H1 (cell line): Measurements from ENCODE around the gene RPL28. TPM values are rescaled to one million over a fixed set of nuclear protein-coding genes. Genes with fewer than 3 reads are reported as not detected.

Experiments used
- CTCF ChIA-PET: fragments of 300-600 bp; sonication (Branson Sonifier 250); formaldehyde crosslinking; loops from one replicate; lab custom pipeline; 2021; ENCODE audit not compliant: partially characterized antibody; lab: Charles Lee
- POLR2A ChIA-PET: fragments of 300-600 bp; sonication (Branson Sonifier 250); formaldehyde crosslinking; loops from one replicate; lab custom pipeline; 2021; ENCODE audit warnings: inconsistent platforms; ENCODE audit not compliant: partially characterized antibody; lab: Charles Lee
- DNase-seq, 2 experiments: peaks; one replicate each; pipeline versions ENCODE4 v3.0.0 to v3.0.0-alpha.2; 2010 to 2022; ENCODE audit warnings: low spot score in 2 of 2, low read depth in 1 of 2, mixed read lengths in 1 of 2
- FAIRE-seq: peaks from 2 replicates; lab custom pipeline; 2011; peaks lifted over from hg19 to GRCh38; lab: Jason Lieb, UNC
- H2AFZ ChIP-seq: 2 replicates; pipeline ENCODE4 v1.8.1; 2012; ENCODE audit warnings: low read length, inconsistent platforms
- H2AK5ac ChIP-seq: 2 replicates; pipeline ENCODE4 v1.6.1; 2013; ENCODE audit warnings: low read depth, low read length
- H2BK120ac ChIP-seq: replicated peaks from 2 replicates; pipeline ENCODE3; 2013; ENCODE audit warnings: low read depth, low read length, inconsistent platforms
- H2BK12ac ChIP-seq: 2 replicates; pipeline ENCODE4 v1.6.1; 2013; ENCODE audit warnings: low read depth, low read length
- H2BK15ac ChIP-seq: 2 replicates; pipeline ENCODE4 v1.6.1; 2013; ENCODE audit warnings: low read length
- H2BK20ac ChIP-seq: 2 replicates; pipeline ENCODE4 v1.6.1; 2013; ENCODE audit warnings: low read length
- H2BK5ac ChIP-seq: 2 replicates; pipeline ENCODE4 v1.6.1; 2013; ENCODE audit warnings: low read depth, low read length
- H3K14ac ChIP-seq: 2 replicates; pipeline ENCODE4 v1.6.1; 2013; ENCODE audit warnings: inconsistent platforms; ENCODE audit not compliant: insufficient read length
- H3K18ac ChIP-seq: 2 replicates; pipeline ENCODE4 v1.6.1; 2013; ENCODE audit warnings: low read length; ENCODE audit errors: extremely low read depth
- H3K23ac ChIP-seq: 2 replicates; pipeline ENCODE4 v1.6.1; 2013; ENCODE audit warnings: inconsistent platforms; ENCODE audit not compliant: insufficient read length
- H3K23me2 ChIP-seq: 2 replicates; pipeline ENCODE4 v1.6.1; 2013; ENCODE audit warnings: low read depth, low read length
- H3K27ac ChIP-seq: 2 replicates; pipeline ENCODE4 v1.6.1; 2011; ENCODE audit warnings: low read depth, low read length, inconsistent platforms
- H3K27me3 ChIP-seq, 4 experiments: replicated peaks in 1 of 4; 1 replicate in 1 of 4; 2 replicates in 3 of 4; pipeline versions ENCODE4 v1.6.1 to v1.8.1; 2011 to 2013; ENCODE audit warnings: low read length in 3 of 4, mild to moderate bottlenecking in 3 of 4, inconsistent platforms in 2 of 4, mixed read lengths in 2 of 4, moderate library complexity in 1 of 4; ENCODE audit not compliant: control insufficient read depth in 3 of 4, insufficient read depth in 3 of 4; ENCODE audit errors: extremely low read depth in 1 of 4
- H3K36me3 ChIP-seq, 4 experiments: 2 replicates each; pipeline versions ENCODE4 v1.6.1 to v1.8.1; 2011 to 2013; ENCODE audit warnings: mild to moderate bottlenecking in 4 of 4, low read length in 3 of 4, moderate library complexity in 2 of 4, control low read depth in 1 of 4, inconsistent platforms in 1 of 4; ENCODE audit not compliant: insufficient read depth in 4 of 4, control insufficient read depth in 2 of 4
- H3K4ac ChIP-seq: replicated peaks from 2 replicates; pipeline ENCODE3; 2013; ENCODE audit warnings: low read length, low read depth, mixed read lengths, inconsistent platforms; ENCODE audit not compliant: insufficient read length
- H3K4me1 ChIP-seq, 4 experiments: replicated peaks in 1 of 4; 1 replicate in 1 of 4; 2 replicates in 3 of 4; pipeline versions ENCODE4 v1.6.1 to v1.8.1; 2011 to 2013; ENCODE audit warnings: low read length in 3 of 4, inconsistent platforms in 2 of 4, mixed read lengths in 1 of 4; ENCODE audit not compliant: insufficient read depth in 4 of 4, control insufficient read depth in 3 of 4
- H3K4me2 ChIP-seq, 2 experiments: 2 replicates each; pipeline versions ENCODE4 v1.6.1 to v1.8.1; 2011 to 2013; ENCODE audit warnings: low read depth in 2 of 2, low read length in 2 of 2, control low read depth in 1 of 2, inconsistent platforms in 1 of 2, mild to moderate bottlenecking in 1 of 2; ENCODE audit not compliant: insufficient read depth in 1 of 2
- H3K4me3 ChIP-seq, 4 experiments: fragments of 200-600, 300-600 bp in 1 of 4; sonication (generic), shearing (Covaris generic), sonication (Bioruptor Twin) in 1 of 4; 2 replicates each; pipeline versions ENCODE4 v1.5.1 to v1.8.1; 2011 to 2016; ENCODE audit warnings: low read length in 4 of 4, low read depth in 3 of 4, control low read depth in 2 of 4, inconsistent platforms in 2 of 4, mild to moderate bottlenecking in 2 of 4, mixed read lengths in 1 of 4, moderate library complexity in 1 of 4; ENCODE audit not compliant: insufficient read depth in 2 of 4; ENCODE audit errors: extremely low read depth in 1 of 4
- H3K56ac ChIP-seq: replicated peaks from 2 replicates; pipeline ENCODE3; 2013; ENCODE audit warnings: low read depth, mild to moderate bottlenecking, mixed read lengths, low read length, inconsistent platforms; ENCODE audit not compliant: insufficient read length
- H3K79me1 ChIP-seq: 2 replicates; pipeline ENCODE4 v1.6.1; 2013; ENCODE audit warnings: low read depth, low read length, control low read depth
- H3K79me2 ChIP-seq, 2 experiments: 2 replicates each; pipeline versions ENCODE4 v1.6.1 to v1.8.1; 2012 to 2013; ENCODE audit warnings: low read length in 2 of 2, mild to moderate bottlenecking in 2 of 2, inconsistent platforms in 1 of 2; ENCODE audit not compliant: insufficient read depth in 2 of 2, control insufficient read depth in 1 of 2
- H3K9ac ChIP-seq, 4 experiments: replicated peaks in 1 of 4; 1 replicate in 1 of 4; 2 replicates in 3 of 4; pipeline versions ENCODE4 v1.6.1 to v1.8.1; 2011 to 2013; ENCODE audit warnings: low read depth in 3 of 4, low read length in 3 of 4, control low read depth in 2 of 4, mild to moderate bottlenecking in 2 of 4, moderate library complexity in 2 of 4, inconsistent platforms in 1 of 4; ENCODE audit errors: extremely low read depth in 1 of 4
- H3K9me3 ChIP-seq, 2 experiments: 2 replicates each; pipeline versions ENCODE4 v1.6.1 to v1.8.1; 2012 to 2013; ENCODE audit warnings: mild to moderate bottlenecking in 2 of 2, moderate library complexity in 2 of 2, control low read depth in 1 of 2, inconsistent platforms in 1 of 2, low read depth in 1 of 2, low read length in 1 of 2, mixed read lengths in 1 of 2; ENCODE audit not compliant: insufficient read depth in 2 of 2
- H4K20me1 ChIP-seq, 2 experiments: replicated peaks in 1 of 2; 2 replicates each; pipeline versions ENCODE3 to v1.8.1; 2011 to 2013; ENCODE audit warnings: inconsistent platforms in 2 of 2, low read length in 2 of 2, mild to moderate bottlenecking in 1 of 2; ENCODE audit not compliant: insufficient read depth in 2 of 2, control insufficient read depth in 1 of 2
- H4K5ac ChIP-seq: 2 replicates; pipeline ENCODE4 v1.6.1; 2013; ENCODE audit warnings: low read length, low read depth, mixed read lengths, inconsistent platforms; ENCODE audit not compliant: insufficient read length
- H4K8ac ChIP-seq: 2 replicates; pipeline ENCODE4 v1.8.0; 2013; ENCODE audit warnings: mild to moderate bottlenecking, moderate library complexity, low read length, inconsistent platforms; ENCODE audit not compliant: insufficient read depth; ENCODE audit errors: extremely low read depth
- H4K91ac ChIP-seq: replicated peaks from 2 replicates; pipeline ENCODE3; 2013; ENCODE audit warnings: low read length, mixed read lengths, inconsistent platforms; ENCODE audit not compliant: insufficient read length
- ASH2L ChIP-seq: fragments of 200-600, 300-600 bp; sonication (generic); IDR thresholded peaks from one replicate; pipeline ENCODE4 v1.7.1; 2017; ENCODE audit warnings: low read length
- CBX5 ChIP-seq: fragments of 300-800, 300-1000 bp; sonication (generic); IDR thresholded peaks from 2 replicates; pipeline ENCODE4 v1.7.1; 2016; ENCODE audit warnings: antibody characterized with exemption, low read length, low read depth
- EZH2 ChIP-seq: fragments of 200-600 bp; sonication (generic); IDR thresholded peaks from 2 replicates; pipeline ENCODE4 v1.7.1; 2012; ENCODE audit warnings: low read depth, mild to moderate bottlenecking, moderate library complexity, low read length, inconsistent platforms; ENCODE audit not compliant: severe bottlenecking
- JUND ChIP-seq: IDR thresholded peaks from 2 replicates; pipeline ENCODE4 v1.6.1; 2011; ENCODE audit warnings: mild to moderate bottlenecking, improper control_type of control experiment, low read length
- KDM4A ChIP-seq: IDR thresholded peaks from one replicate; pipeline ENCODE4 v1.7.1; 2012; ENCODE audit warnings: low read depth, mild to moderate bottlenecking, moderate library complexity, low read length, inconsistent platforms; ENCODE audit not compliant: severe bottlenecking
- SUZ12 ChIP-seq: fragments of 200-600 bp; sonication (generic); IDR thresholded peaks from 2 replicates; pipeline ENCODE4 v1.6.1; 2012; ENCODE audit warnings: mild to moderate bottlenecking, inconsistent platforms, low read length, moderate library complexity, mixed read lengths
- WGBS, 2 experiments: shearing (Covaris generic) in 1 of 2; methylation state at CpG; one replicate each; pipeline versions ENCODE4 v1.1.6 to v1.1.7; 2013 to 2015; ENCODE audit warnings: low lambda C conversion rate in 2 of 2, mixed read lengths in 2 of 2, inconsistent platforms in 1 of 2, low coverage in 1 of 2, missing lambda C conversion rate in 1 of 2; ENCODE audit not compliant: insufficient replicate concordance in 2 of 2, insufficient coverage in 1 of 2, insufficient read length in 1 of 2; ENCODE audit errors: extremely low coverage in 1 of 2, missing lambda C conversion rate in 1 of 2; 5-methylcytosine and 5-hydroxymethylcytosine counted together
- polyA plus RNA-seq, 7 experiments: library from polyadenylated mRNA; depleted of rRNA in 3 of 7; stranded (reverse) in 5 of 7; unstranded in 2 of 7; fragments of >200 nt in 5 of 7; fragments of 200-250 nt in 2 of 7; gene quantifications; 1 replicate in 5 of 7; 2 replicates in 1 of 7; 4 replicates in 1 of 7; pipeline versions ENCODE4 v1.2.1 to v1.2.3, GENCODE V29; 2011 to 2013; ENCODE audit warnings: missing spikeins in 2 of 7, mixed read lengths in 2 of 7
- total RNA-seq: library from RNA; stranded (reverse); fragmentation: NEBNext Ultra II Directional; extraction: Animal tissue kit (Norgen Biotek cat#: 25700); gene quantifications from 2 replicates; pipeline ENCODE4 v1.2.1, GENCODE V29; 2021
- TF ChIP-seq, protein P1 (sequence below): IDR thresholded peaks from 2 replicates; pipeline ENCODE4 v1.6.1; 2012; ENCODE audit warnings: low read length, inconsistent platforms

Gene RPL28
- total and polyA plus RNA-seq, 2 of the 8 experiments (the other 6 are each of a cell fraction or from before 2014, with no cell fraction given) = 2,123 to 8,402 TPM

DNA sequence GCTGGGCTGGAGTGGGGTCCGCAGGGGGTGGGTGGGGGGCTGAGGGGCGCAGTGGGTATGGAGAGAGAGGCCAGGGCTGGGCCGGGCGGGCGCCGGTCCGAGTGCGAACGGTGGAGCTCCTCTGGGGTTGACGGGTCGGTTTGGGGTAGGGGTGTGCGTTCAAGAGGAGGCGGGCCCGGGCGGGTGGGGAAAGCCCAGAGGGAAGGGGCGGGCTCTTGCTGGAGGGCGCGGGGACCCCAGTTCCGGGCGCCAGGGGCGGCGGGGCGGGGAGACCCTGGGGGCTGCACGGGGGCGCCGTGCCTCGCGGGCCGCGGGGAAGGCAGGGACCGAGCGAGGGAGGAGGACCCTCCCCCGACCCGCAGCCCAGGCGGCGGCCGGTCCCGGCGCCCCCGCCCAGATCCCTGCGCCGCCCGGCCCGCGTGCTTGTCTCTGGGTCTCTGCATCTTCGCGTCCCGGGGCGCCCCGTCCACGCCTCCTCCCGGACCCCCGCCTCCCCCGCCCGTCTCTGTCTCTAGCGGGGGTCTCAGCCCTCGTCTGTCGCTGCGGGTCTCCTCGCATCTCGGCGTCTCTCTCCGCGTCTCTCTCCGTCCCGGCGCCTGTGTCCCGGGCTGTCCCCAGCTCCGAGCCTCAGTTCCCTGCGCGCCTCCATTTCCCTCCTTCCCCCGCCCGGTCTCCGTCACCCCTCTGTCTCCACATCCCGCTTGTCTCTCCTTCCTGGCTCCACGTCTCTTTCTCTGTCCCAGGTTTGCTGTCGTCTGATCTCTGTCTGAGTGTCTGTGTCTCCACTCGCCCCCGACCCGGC lies 65.6 kb downstream of the RPL28 start:
- H2BK15ac ChIP-seq = no peak overlapping the region
- CTCF ChIA-PET = interaction anchor here (0.7 to 2.5 kb wide), 6 partner anchors 23 to 897 kb away, joined by 3 to 13 read pairs (median 4); partner anchors contain the start of gene DNAAF3
- no peak overlapping the region for H3K56ac ChIP-seq
- POLR2A ChIA-PET = interaction anchor here (0.7 to 3.0 kb wide), 10 partner anchors 11 to 334 kb away, joined by 3 to 22 read pairs (median 4); partner anchors contain the start of genes ISOC2, PPP1R12C, UBE2S and ZNF784
- no peak overlapping the region for H2BK20ac ChIP-seq
- H3K23me2 ChIP-seq = peaks cover 20% of the 10 kb centered on the region; the same call in 1 of the 2 replicates
- H3K27me3 ChIP-seq = peaks cover 34 to 59% (median 57%) of the 10 kb centered on the region in 4 experiments
- peaks cover 0 to 14% of the 10 kb centered on the region in 2 experiments for H4K20me1 ChIP-seq
- H2BK12ac ChIP-seq = no peak overlapping the region
- no peak for FAIRE-seq
- no peak overlapping the region for H3K23ac ChIP-seq
- peaks cover 0 to 5% (median 2%) of the 10 kb centered on the region in 4 experiments; a peak in 5 of 7 replicates for H3K4me1 ChIP-seq
- no peak overlapping the region for H3K27ac ChIP-seq
- WGBS, 2 experiments = 5% methylated on average over 4 of the region's 80 CpGs; no CpG with 5 or more reads in 1 of the 2 experiments
- H4K5ac ChIP-seq = no peak overlapping the region
- H3K4me2 ChIP-seq = peak overlapping the region; percentile 73 to 93
- H4K8ac ChIP-seq = no peak overlapping the region
- H3K4ac ChIP-seq = no peak overlapping the region
- H4K91ac ChIP-seq = no peak overlapping the region
- no peak for TF ChIP-seq CBX5
- TF ChIP-seq KDM4A = peak; percentile 46
- TF ChIP-seq EZH2 = peak; percentile 64
- no peak for TF ChIP-seq JUND
- no peak for TF ChIP-seq ASH2L
- TF ChIP-seq, protein P1, sequence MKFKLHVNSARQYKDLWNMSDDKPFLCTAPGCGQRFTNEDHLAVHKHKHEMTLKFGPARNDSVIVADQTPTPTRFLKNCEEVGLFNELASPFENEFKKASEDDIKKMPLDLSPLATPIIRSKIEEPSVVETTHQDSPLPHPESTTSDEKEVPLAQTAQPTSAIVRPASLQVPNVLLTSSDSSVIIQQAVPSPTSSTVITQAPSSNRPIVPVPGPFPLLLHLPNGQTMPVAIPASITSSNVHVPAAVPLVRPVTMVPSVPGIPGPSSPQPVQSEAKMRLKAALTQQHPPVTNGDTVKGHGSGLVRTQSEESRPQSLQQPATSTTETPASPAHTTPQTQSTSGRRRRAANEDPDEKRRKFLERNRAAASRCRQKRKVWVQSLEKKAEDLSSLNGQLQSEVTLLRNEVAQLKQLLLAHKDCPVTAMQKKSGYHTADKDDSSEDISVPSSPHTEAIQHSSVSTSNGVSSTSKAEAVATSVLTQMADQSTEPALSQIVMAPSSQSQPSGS = no peak
- TF ChIP-seq SUZ12 = peak; percentile 45
- TF ChIP-seq, all 59 proteins: peak for 3
- Histone ChIP-seq H3K9me3 (no peaks in the 10 kb centered on the region), H3K36me3 (peaks cover 0 to 4% (median 0%) of the 10 kb centered on the region in 4 experiments; a peak in 2 of 8 replicates), H2AFZ (no peak overlapping the region), H3K9ac (no peak overlapping the region), H2AK5ac (no peak overlapping the region), H3K79me1 (no peaks in the 10 kb centered on the region), H3K14ac (no peak overlapping the region), H2BK120ac (no peak overlapping the region), H3K18ac (no peak overlapping the region), H3K79me2 (no peaks in the 10 kb centered on the region), H3K4me3 (peak overlapping the region; percentile 21 to 69 (median 41)), H2BK5ac (no peak overlapping the region)
- peak in 1 of 2 experiments; percentile 73 for DNase-seq
